A172 (cell line): ENCODE data around the gene OR4D5. TPM values are rescaled to one million over a fixed set of nuclear protein-coding genes. Genes with fewer than 3 reads are reported as not detected.
A peak's percentile ranks its signal among the peaks of the same experiment; 100 is the strongest.

Experiments used
- DNase-seq: peaks from one replicate; pipeline ENCODE4 v3.0.0-alpha.2; 2015; ENCODE audit warnings: low spot score
- total RNA-seq: library from RNA; depleted of rRNA; stranded (reverse); fragments of >200 nt; shearing (Covaris generic); gene quantifications from 2 replicates; pipeline ENCODE4 v1.2.3, GENCODE V29; 2014; rRNA removed

The OR4D5 gene
- not detected in 2 replicates for total RNA-seq

GRCh38 chr11:123939317-123939716 lies at the start of gene OR4D5:
TSS of gene OR4D5 (plus strand) at chr11:123939617. CDS start at chr11:123939617, 0 bp downstream.
- no peak for DNase-seq

GRCh38 chr11:123892031-123892430 lies 47.4 kb upstream of the OR4D5 start:
- DNase-seq, result no peak

GRCh38 chr11:123899792-123900191 lies 39.6 kb upstream of the OR4D5 start:
- DNase-seq, result no peak

- no peak for DNase-seq
Measured at GRCh38 chr11:123901867-123902266, 37.5 kb upstream of the OR4D5 start, which contains the start of gene OR8D4. TSS of gene OR8D4 (plus strand) at chr11:123902167. CDS start at chr11:123906432, 4,265 bp downstream.

- DNase-seq, result no peak
Measured at GRCh38 chr11:123903932-123904331, 35.5 kb upstream of the OR4D5 start.

- DNase-seq, result no peak
Measured at GRCh38 chr11:123904932-123905331, 34.5 kb upstream of the OR4D5 start.

- DNase-seq, result no peak
Measured at GRCh38 chr11:123905826-123906225, 33.6 kb upstream of the OR4D5 start.

GRCh38 chr11:123920943-123921342 lies 18.5 kb upstream of the OR4D5 start:
- DNase-seq, result no peak

- DNase-seq, result no peak
Measured at GRCh38 chr11:123924027-123924426, 15.4 kb upstream of the OR4D5 start.

GRCh38 chr11:123942413-123942812 lies 3.0 kb downstream of the OR4D5 start:
- no peak for DNase-seq

GRCh38 chr11:123943738-123944137 lies 4.3 kb downstream of the OR4D5 start, which contains the start of gene OR6T1:
TSS of gene OR6T1 (minus strand) at chr11:123943838. CDS start at chr11:123943838, 0 bp downstream.
- no peak for DNase-seq

- no peak for DNase-seq
Measured at GRCh38 chr11:123945132-123945531, 5.7 kb downstream of the OR4D5 start.

GRCh38 chr11:123956752-123957151 lies 17.3 kb downstream of the OR4D5 start:
- DNase-seq, result no peak

GRCh38 chr11:123973816-123974215 lies 34.4 kb downstream of the OR4D5 start:
- peak; percentile 54 for DNase-seq

- no peak for DNase-seq
Measured at GRCh38 chr11:123976770-123977560, 37.5 kb downstream of the OR4D5 start.

GRCh38 chr11:123977731-123978347 lies 38.4 kb downstream of the OR4D5 start, which contains the start of gene OR10S1:
TSS of gene OR10S1 (minus strand) at chr11:123977781. CDS start at chr11:123977664, 117 bp downstream.
- DNase-seq, result no peak

GRCh38 chr11:123979311-123979710 lies 39.9 kb downstream of the OR4D5 start:
- no peak for DNase-seq

Other genes starting within 250 kb of the OR4D5 start
- 5.7 and 7.1 TPM in 2 replicates for gene ZNF202, start 198.0 kb upstream of the OR4D5 start, total RNA-seq
- not detected in 2 replicates for gene OR6X1, start 185.1 kb upstream of the OR4D5 start, total RNA-seq
- not detected in 2 replicates for gene OR6M1, start 133.3 kb upstream of the OR4D5 start, total RNA-seq
- gene TMEM225, start 53.9 kb upstream of the OR4D5 start, total RNA-seq, result not detected in 2 replicates
- gene OR8D4, start 37.5 kb upstream of the OR4D5 start, total RNA-seq, result not detected in 2 replicates
- gene OR6T1, start 4.2 kb downstream of the OR4D5 start, total RNA-seq, result not detected in 2 replicates
- not detected in 2 replicates for gene OR10S1, start 38.2 kb downstream of the OR4D5 start, total RNA-seq
- gene OR10G6, start 55.5 kb downstream of the OR4D5 start, total RNA-seq, result not detected in 2 replicates
- not detected in 2 replicates for gene OR10G4, start 73.4 kb downstream of the OR4D5 start, total RNA-seq
- gene OR10G9, start 83.4 kb downstream of the OR4D5 start, total RNA-seq, result not detected in 2 replicates
- not detected in 2 replicates for gene OR10G8, start 87.2 kb downstream of the OR4D5 start, total RNA-seq
- not detected in 2 replicates for gene OR10G7, start 101.7 kb downstream of the OR4D5 start, total RNA-seq
- 1.1 and 2.1 TPM in 2 replicates for gene VWA5A, start 175.8 kb downstream of the OR4D5 start, total RNA-seq
- not detected in 2 replicates for gene OR10D3, start 243.7 kb downstream of the OR4D5 start, total RNA-seq